Measurements from ENCODE around the gene SP6.

- no peak for TF ChIP-seq CTCF (IDR thresholded peaks at IDR 0.05; ENCODE audit: control extremely low read depth in 1 of 3, insufficient read depth in 1 of 3, low read depth in 1 of 3, low read length in 3 of 3)
- TF ChIP-seq TAF7 (optimal IDR thresholded peaks at IDR 0.05; ENCODE audit: borderline replicate concordance, low read depth, low read length): no peak
- TF ChIP-seq HDAC6 (IDR thresholded peaks at IDR 0.05; ENCODE audit: low read depth, low read length): no peak
- no peak for TF ChIP-seq POLR2AphosphoS5 (IDR thresholded peaks at IDR 0.05; ENCODE audit: low read depth, low read length)
- TF ChIP-seq YY1 (IDR thresholded peaks at IDR 0.05; ENCODE audit: low read depth, low read length): no peak
- TF ChIP-seq POLR2A (IDR thresholded peaks at IDR 0.05; ENCODE audit: control extremely low read depth in 1 of 2, low read depth in 2 of 2, low read length in 2 of 2): no peak
- no peak for TF ChIP-seq TAF1 (IDR thresholded peaks at IDR 0.05; ENCODE audit: low read depth, low read length)
- TF ChIP-seq SP1 (IDR thresholded peaks at IDR 0.05; ENCODE audit: low read depth, low read length): no peak
Measured at GRCh38 chr17:47884427-47884740, 33.4 kb upstream of the SP6 start.

Measured in H1 (cell line).